Measurements from ENCODE around the gene CCDC70.
"Not testable (repeated sequence)": the region's sequence is repeated elsewhere in the genome, so short reads cannot be mapped to it uniquely, and the experiment has no call there.

CCDC70 gene

GRCh38 chr13:51895906-51896888 is 34.4 kb downstream of the CCDC70 start:
- peak; percentile 58 for DNase-seq (ENCODE audit: low read depth)
- no peak overlapping the region for H3K4me3 ChIP-seq (ENCODE audit: low read length)
- peak; percentile 80 for TF ChIP-seq CTCF (IDR thresholded peaks at IDR 0.05; ENCODE audit: insufficient read depth, low read depth, low read length, missing control alignments)

GRCh38 chr13:51900471-51900870 is 38.7 kb downstream of the CCDC70 start:
- no peak for TF ChIP-seq CTCF (IDR thresholded peaks at IDR 0.05; ENCODE audit: insufficient read depth, low read depth, low read length, missing control alignments)
- H3K4me3 ChIP-seq (ENCODE audit: low read length) = no peak overlapping the region
- no peak for DNase-seq (ENCODE audit: low read depth)

- H3K4me3 ChIP-seq (ENCODE audit: low read length) = no peak overlapping the region
- no peak for TF ChIP-seq CTCF (IDR thresholded peaks at IDR 0.05; ENCODE audit: insufficient read depth, low read depth, low read length, missing control alignments)
- no peak for DNase-seq (ENCODE audit: low read depth)
Observed at GRCh38 chr13:51902776-51903175, 41.0 kb downstream of the CCDC70 start.

GRCh38 chr13:51905787-51906186 is 44.0 kb downstream of the CCDC70 start:
- TF ChIP-seq CTCF (IDR thresholded peaks at IDR 0.05; ENCODE audit: insufficient read depth, low read depth, low read length, missing control alignments) = peak; percentile 8
- no peak overlapping the region for H3K4me3 ChIP-seq (ENCODE audit: low read length)
- DNase-seq (ENCODE audit: low read depth) = peak; percentile 47

- DNase-seq (ENCODE audit: low read depth) = no peak
- H3K4me3 ChIP-seq (ENCODE audit: low read length) = no peak overlapping the region
- no peak for TF ChIP-seq CTCF (IDR thresholded peaks at IDR 0.05; ENCODE audit: insufficient read depth, low read depth, low read length, missing control alignments)
Observed at GRCh38 chr13:51906581-51906980, 44.8 kb downstream of the CCDC70 start.

- no peak for TF ChIP-seq CTCF (IDR thresholded peaks at IDR 0.05; ENCODE audit: insufficient read depth, low read depth, low read length, missing control alignments)
- no peak overlapping the region for H3K4me3 ChIP-seq (ENCODE audit: low read length)
- DNase-seq (ENCODE audit: low read depth) = no peak
Observed at GRCh38 chr13:51907040-51907732, 45.4 kb downstream of the CCDC70 start.

- not testable (repeated sequence) for DNase-seq (ENCODE audit: low read depth); H3K4me3 ChIP-seq (ENCODE audit: low read length)
Observed at GRCh38 chr13:51909265-51909664, 47.5 kb downstream of the CCDC70 start.

All from epithelial cell of esophagus (primary cell).